Activated naive CD4-positive, alpha-beta T cell treated with anti-CD3 and anti-CD28 coated beads, Interleukin-2, amount 50 U/mL, for 24 hours (primary cell): ENCODE measurements around the gene TMTC3.
"Not testable (repeated sequence)": the region's sequence is repeated elsewhere in the genome, so short reads cannot be mapped to it uniquely, and the experiment has no call there.

ENCODE experiments used
- H3K27ac Mint-ChIP-seq: one replicate; pipeline ENCODE4 v1.8.0; 2021; ENCODE audit warnings: mild to moderate bottlenecking, mixed read lengths
- H3K27me3 Mint-ChIP-seq: one replicate; pipeline ENCODE4 v1.8.0; 2021; ENCODE audit warnings: mixed read lengths
- H3K36me3 Mint-ChIP-seq: one replicate; pipeline ENCODE4 v1.8.0; 2021; ENCODE audit warnings: mixed read lengths
- H3K4me1 Mint-ChIP-seq: one replicate; pipeline ENCODE4 v1.8.0; 2021; ENCODE audit warnings: mixed read lengths
- H3K4me3 Mint-ChIP-seq: one replicate; pipeline ENCODE4 v1.8.0; 2021; ENCODE audit warnings: mild to moderate bottlenecking, mixed read lengths
- H3K9me3 Mint-ChIP-seq: one replicate; pipeline ENCODE4 v1.8.0; 2021; ENCODE audit warnings: mixed read lengths

The TMTC3 gene

DNA sequence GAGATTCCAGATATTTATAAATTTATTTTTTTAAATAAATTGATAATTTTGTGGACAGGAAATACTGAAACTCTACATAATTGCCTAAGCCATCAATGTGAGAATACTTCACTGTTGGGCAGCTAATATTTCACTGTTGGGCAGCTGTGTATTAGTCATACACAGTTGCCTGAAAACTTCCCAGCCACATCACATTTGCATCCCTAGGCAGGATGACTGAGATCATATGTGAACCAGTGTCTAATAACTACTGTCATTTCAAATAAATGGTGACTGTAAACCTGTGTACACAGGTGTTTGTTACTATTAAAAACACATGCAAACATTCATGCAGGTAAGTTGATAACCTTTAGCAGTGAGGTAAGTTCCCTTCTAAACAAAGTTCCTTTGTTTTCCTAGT, 43.9 kb downstream of the TMTC3 start:
- H3K4me3 Mint-ChIP-seq, result no peak overlapping the region
- H3K27me3 Mint-ChIP-seq, result no peaks in the 10 kb centered on the region
- H3K4me1 Mint-ChIP-seq, result no peaks in the 10 kb centered on the region
- H3K36me3 Mint-ChIP-seq, result peaks cover 30% of the 10 kb centered on the region
- no peak overlapping the region for H3K27ac Mint-ChIP-seq
- peaks cover 5% of the 10 kb centered on the region for H3K9me3 Mint-ChIP-seq

DNA sequence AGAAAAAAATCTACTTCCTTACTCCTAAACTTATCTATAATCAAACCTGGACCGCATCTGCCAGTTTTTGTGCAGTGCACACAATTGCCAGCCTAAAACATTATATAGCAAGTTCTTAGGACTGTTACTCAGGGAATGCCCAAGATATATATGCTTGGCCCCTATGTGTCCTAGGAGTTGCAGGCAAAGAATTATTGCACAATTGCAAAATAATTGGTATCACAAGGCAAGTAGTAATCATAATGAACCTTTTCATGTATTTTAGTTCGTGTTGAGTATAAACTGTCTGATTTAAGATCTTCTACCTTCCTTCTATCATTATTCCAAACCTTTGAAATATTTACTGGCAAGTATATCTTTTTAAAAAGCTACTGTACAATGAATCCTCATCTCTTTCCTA, 45.5 kb downstream of the TMTC3 start:
- Mint-ChIP-seq H3K9me3 (no peaks in the 10 kb centered on the region), H3K27ac (no peak overlapping the region), H3K4me3 (no peak overlapping the region), H3K36me3 (peaks cover 19% of the 10 kb centered on the region), H3K4me1 (no peaks in the 10 kb centered on the region), H3K27me3 (no peaks in the 10 kb centered on the region)

DNA sequence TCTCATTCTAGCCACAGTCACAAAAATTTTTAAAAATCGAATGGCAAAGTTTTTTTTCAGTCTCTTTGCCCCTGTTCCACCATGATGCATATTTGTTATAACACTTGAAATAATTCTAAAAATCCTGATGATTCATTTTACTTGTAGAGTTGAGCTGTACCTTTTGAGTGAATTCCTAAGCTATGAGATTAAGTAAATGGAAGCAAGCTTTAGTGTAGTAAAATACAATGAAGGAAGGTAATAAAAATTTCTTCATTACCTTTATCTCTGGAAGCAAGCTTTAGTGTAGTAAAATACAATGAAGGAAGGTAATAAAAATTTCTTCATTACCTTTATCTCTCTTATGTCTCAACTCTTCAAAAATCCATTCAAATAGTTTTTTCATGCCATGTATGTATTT, 46.1 kb downstream of the TMTC3 start:
- no peaks in the 10 kb centered on the region for H3K9me3 Mint-ChIP-seq
- H3K4me1 Mint-ChIP-seq, result no peaks in the 10 kb centered on the region
- H3K36me3 Mint-ChIP-seq, result peaks cover 16% of the 10 kb centered on the region
- H3K27me3 Mint-ChIP-seq, result no peaks in the 10 kb centered on the region
- no peak overlapping the region for H3K4me3 Mint-ChIP-seq
- no peak overlapping the region for H3K27ac Mint-ChIP-seq

DNA sequence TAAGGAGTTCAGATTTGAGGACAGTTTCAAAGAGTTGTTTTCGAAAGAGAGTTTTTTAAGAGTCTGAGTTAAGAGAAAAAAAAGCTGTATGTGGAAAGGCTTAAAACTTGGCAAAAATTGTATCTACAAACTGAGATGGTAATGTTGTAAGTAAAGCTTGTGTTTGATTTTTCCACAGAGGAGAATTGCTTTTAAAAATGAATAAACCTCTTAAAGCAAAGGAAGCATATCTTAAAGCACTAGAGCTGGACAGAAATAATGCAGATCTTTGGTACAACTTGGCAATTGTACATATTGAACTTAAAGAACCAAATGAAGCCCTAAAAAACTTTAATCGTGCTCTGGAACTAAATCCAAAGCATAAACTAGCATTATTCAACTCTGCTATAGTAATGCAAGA, 50.3 kb downstream of the TMTC3 start:
- no peaks in the 10 kb centered on the region for H3K9me3 Mint-ChIP-seq
- no peaks in the 10 kb centered on the region for H3K4me1 Mint-ChIP-seq
- H3K27ac Mint-ChIP-seq, result no peak overlapping the region
- no peaks in the 10 kb centered on the region for H3K27me3 Mint-ChIP-seq
- no peak overlapping the region for H3K4me3 Mint-ChIP-seq
- peaks cover 14% of the 10 kb centered on the region for H3K36me3 Mint-ChIP-seq

DNA sequence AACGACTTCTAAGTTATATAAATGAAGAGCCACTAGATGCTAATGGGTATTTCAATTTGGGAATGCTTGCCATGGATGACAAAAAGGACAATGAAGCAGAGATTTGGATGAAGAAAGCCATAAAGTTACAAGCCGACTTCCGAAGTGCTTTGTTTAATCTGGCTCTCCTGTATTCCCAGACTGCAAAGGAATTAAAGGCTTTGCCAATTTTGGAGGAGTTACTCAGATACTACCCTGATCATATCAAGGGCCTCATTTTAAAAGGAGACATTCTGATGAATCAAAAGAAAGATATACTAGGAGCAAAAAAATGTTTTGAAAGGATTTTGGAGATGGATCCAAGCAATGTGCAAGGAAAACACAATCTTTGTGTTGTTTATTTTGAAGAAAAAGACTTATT, 52.8 kb downstream of the TMTC3 start:
- H3K36me3 Mint-ChIP-seq, result peaks cover 17% of the 10 kb centered on the region
- H3K27ac Mint-ChIP-seq, result no peak overlapping the region
- no peaks in the 10 kb centered on the region for H3K4me1 Mint-ChIP-seq
- no peak overlapping the region for H3K4me3 Mint-ChIP-seq
- H3K27me3 Mint-ChIP-seq, result no peaks in the 10 kb centered on the region
- no peaks in the 10 kb centered on the region for H3K9me3 Mint-ChIP-seq

DNA sequence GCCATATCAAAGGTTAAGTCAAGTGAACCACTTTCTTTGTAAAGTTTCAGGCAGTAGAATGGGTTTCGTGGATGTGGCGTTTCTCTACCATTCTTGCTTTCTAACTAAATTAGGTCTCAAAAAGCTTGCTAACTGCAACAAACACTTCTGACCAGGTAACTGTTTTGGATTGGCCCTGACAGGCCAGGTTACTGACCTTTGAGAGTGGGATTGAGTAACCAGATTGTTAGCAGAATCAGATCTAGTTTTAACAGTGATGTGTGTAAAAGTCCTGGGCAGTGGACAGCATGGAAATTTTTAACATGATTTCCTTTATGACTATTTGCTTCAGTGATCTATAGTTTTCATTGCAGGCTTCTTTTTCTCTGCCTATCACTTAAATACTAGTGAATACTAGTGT, 57.9 kb downstream of the TMTC3 start:
- Mint-ChIP-seq H3K4me3 (no peak overlapping the region), H3K27ac (no peak overlapping the region), H3K4me1 (no peaks in the 10 kb centered on the region), H3K36me3 (peaks cover 7% of the 10 kb centered on the region), H3K9me3 (no peaks in the 10 kb centered on the region), H3K27me3 (no peaks in the 10 kb centered on the region)

DNA sequence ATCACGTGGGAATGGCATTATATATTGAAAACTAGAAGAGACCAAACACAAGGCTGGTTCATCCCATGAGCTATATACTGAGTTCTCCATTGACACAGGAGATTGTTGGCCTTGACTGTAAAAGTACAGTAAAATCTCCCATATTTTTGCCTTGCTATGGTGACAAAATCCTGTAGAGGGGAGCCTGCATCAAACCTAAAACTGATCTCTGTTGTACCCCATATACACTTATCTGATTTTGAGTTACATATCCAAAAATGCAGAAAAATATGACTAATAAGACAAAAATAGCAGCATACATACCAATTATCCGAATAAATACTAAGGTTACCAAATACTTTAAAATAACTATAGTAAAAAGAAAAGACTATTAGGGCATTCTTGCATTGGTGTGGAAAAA, 60.4 kb downstream of the TMTC3 start:
- H3K27me3 Mint-ChIP-seq, result peaks cover under 1% of the 10 kb centered on the region
- no peak overlapping the region for H3K4me3 Mint-ChIP-seq
- H3K9me3 Mint-ChIP-seq, result no peaks in the 10 kb centered on the region
- no peaks in the 10 kb centered on the region for H3K4me1 Mint-ChIP-seq
- H3K36me3 Mint-ChIP-seq, result peaks cover 4% of the 10 kb centered on the region
- no peak overlapping the region for H3K27ac Mint-ChIP-seq

DNA sequence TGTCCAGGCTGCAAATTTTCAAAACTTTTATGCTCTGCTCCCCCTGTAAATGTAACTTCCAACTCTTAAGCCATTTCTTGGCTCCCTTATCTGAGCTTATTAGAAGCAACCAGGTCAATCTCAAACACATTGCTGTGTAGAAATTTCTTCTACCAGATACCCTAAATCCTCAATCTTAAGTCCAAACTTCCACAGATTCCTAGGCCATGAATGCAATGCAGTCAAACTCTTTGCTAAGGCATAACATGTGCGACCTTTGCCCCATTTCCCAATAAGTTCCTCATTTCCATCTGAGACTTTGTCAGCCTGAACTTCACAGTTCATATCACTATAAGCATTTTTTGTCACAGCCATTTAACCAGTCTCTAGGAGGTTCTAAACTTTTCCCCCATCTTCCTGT, 64.5 kb downstream of the TMTC3 start:
- Mint-ChIP-seq H3K4me1 (no peaks in the 10 kb centered on the region), H3K4me3 (no peak overlapping the region), H3K36me3 (peaks cover 4% of the 10 kb centered on the region), H3K9me3 (peaks cover 18% of the 10 kb centered on the region), H3K27ac (no peak overlapping the region), H3K27me3 (peaks cover 8% of the 10 kb centered on the region)

DNA sequence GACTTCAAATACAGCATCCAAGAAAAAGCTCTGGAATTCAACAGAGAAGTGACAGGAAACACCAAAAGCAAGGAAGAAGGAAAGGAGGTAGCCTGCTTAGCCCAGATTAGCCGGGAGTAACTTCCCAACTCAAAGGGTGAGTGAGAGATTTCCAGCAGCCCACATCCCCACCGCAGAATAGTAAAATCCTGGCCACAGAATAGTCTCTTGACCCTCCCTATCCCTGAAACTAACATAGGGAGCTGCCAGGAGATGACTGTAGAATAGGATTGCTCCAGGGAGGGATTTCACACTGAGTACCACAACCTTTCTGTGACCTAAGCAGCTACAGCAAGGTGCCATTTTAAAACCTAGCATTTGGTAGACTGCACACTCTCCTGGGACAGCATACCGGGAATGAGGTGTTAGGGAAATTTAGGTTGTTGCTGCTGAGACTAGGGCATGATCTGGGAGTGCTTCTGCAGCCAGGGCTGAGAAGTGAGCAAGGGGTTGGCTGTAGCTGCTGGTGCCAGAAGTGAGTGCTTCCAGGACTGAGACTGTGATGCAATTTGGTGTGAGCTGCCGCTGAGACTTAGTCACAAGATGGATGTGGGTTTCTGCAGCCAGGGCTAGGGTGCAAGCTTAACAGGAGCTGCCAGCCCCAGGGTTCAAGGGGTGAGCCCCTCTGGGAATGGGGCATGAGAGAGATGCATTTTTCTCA, 66.0 kb downstream of the TMTC3 start:
- H3K4me3 Mint-ChIP-seq, result no peak overlapping the region
- H3K4me1 Mint-ChIP-seq, result no peaks in the 10 kb centered on the region
- H3K9me3 Mint-ChIP-seq, result peaks cover 18% of the 10 kb centered on the region
- H3K36me3 Mint-ChIP-seq, result peaks cover 4% of the 10 kb centered on the region
- H3K27ac Mint-ChIP-seq, result no peak overlapping the region
- H3K27me3 Mint-ChIP-seq, result peaks cover 8% of the 10 kb centered on the region

DNA sequence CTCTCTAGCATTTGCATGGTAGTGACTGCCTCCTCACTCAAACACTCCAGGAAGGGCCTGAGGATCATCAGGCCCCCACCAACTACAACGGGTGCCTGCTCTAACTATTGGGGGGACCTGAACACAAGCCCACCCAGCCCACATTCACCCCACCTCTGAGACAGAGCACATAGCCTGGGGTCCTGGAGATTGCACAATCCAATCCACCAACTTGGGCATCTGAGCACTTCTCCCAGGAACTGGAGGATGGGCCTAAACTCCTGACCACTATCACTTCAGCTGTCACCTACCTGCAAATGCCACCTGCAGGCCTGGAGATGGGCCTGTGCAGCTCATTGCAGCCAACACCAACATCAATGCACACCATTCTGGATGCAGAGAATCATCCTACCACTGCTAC, 66.6 kb downstream of the TMTC3 start:
- Mint-ChIP-seq H3K27me3 (peaks cover 8% of the 10 kb centered on the region), H3K4me3 (no peak overlapping the region), H3K36me3 (peaks cover 4% of the 10 kb centered on the region), H3K27ac (no peak overlapping the region), H3K4me1 (no peaks in the 10 kb centered on the region), H3K9me3 (peaks cover 24% of the 10 kb centered on the region)

DNA sequence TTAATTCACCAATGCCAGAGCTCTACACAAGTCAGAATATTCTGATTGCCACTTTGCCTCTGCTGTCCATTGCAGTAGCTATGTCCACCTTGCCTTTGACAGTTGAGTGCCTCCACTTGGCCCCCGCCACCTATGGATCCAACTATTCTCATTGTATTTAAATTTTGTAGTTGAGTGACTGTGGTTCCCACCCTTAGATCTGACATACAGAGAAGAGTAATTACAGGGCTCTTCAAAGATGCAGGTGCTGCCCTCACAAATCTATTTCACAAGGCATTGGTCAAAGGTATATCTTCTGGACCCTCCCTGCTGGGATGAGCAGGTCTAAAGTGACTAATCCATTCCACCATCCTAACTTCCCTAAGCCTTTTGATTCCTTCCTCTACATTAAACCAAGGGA, 68.2 kb downstream of the TMTC3 start:
- not testable (repeated sequence) for H3K4me3 Mint-ChIP-seq, H3K27ac Mint-ChIP-seq, H3K36me3 Mint-ChIP-seq, H3K4me1 Mint-ChIP-seq
- H3K27me3 Mint-ChIP-seq, result peaks cover 10% of the 10 kb centered on the region
- peaks cover 31% of the 10 kb centered on the region for H3K9me3 Mint-ChIP-seq

DNA sequence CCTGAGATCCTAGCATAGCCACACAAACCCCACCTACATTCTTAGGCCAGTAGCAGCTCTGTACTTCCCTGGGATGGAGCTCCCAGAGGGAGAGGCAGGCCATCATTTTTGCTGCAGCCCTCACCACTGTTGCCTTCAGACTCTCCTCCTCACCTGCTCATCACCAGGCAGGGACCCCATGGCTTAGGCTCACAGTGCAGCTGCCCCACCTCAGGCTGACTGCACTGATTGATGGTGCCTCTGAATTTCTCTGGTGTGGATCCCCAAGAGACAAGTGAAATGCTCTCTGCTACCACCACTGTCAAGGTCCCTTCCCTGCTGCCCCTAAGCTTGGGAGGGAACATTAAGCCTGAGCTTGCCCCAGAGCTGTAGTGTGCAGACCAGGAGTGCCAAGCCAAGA, 76.2 kb downstream of the TMTC3 start:
- H3K4me1 Mint-ChIP-seq, result no peaks in the 10 kb centered on the region
- no peak overlapping the region for H3K4me3 Mint-ChIP-seq
- no peak overlapping the region for H3K27ac Mint-ChIP-seq
- H3K36me3 Mint-ChIP-seq, result peaks cover 2% of the 10 kb centered on the region
- H3K27me3 Mint-ChIP-seq, result peaks cover 2% of the 10 kb centered on the region
- peaks cover 11% of the 10 kb centered on the region for H3K9me3 Mint-ChIP-seq

DNA sequence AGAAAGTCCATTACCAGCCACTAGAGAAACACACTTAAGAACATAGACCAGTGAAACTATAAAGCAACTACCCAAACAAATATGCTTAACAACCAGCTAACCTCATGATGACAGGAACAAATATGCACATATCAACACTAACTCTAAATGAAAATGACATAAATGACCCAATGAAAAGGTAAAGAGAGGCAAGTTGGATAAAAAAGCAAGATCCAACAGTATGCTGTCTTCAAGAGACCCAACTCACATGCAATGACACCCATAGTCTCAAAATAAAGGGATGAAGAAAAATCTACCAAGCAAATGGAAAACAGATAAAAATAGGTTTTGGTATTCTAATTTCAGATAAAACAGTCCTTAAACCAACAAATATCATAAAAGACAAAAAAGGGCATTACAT, 77.8 kb downstream of the TMTC3 start:
- no peaks in the 10 kb centered on the region for H3K4me1 Mint-ChIP-seq
- H3K27me3 Mint-ChIP-seq, result no peaks in the 10 kb centered on the region
- no peaks in the 10 kb centered on the region for H3K36me3 Mint-ChIP-seq

DNA sequence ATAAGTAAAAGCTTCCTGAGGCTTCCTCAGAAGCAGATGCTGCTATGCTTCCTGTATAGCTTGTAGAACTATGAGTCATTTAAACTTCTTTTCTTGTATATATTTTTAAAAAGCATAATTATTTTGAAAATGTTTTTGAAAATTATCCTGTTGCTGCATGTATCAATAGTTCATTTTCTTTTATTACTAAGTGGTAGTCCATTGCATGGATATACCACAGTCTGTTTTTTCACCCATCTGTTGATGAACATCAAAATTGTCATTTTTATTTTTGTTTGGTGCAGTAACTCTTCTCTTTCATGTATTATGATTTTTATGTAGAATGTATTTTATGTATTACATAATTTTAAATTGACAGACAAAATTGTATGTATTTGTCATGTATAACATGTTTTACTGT, 81.4 kb downstream of the TMTC3 start:
- Mint-ChIP-seq H3K4me3 (no peak overlapping the region), H3K4me1 (peaks cover 5% of the 10 kb centered on the region), H3K27ac (no peak overlapping the region), H3K36me3 (no peaks in the 10 kb centered on the region), H3K27me3 (no peaks in the 10 kb centered on the region), H3K9me3 (no peaks in the 10 kb centered on the region)

More for the DNA sequence above, 77.8 kb downstream of the TMTC3 start:
- H3K27ac Mint-ChIP-seq, result no peak overlapping the region
- no peak overlapping the region for H3K4me3 Mint-ChIP-seq
- no peaks in the 10 kb centered on the region for H3K9me3 Mint-ChIP-seq

DNA sequence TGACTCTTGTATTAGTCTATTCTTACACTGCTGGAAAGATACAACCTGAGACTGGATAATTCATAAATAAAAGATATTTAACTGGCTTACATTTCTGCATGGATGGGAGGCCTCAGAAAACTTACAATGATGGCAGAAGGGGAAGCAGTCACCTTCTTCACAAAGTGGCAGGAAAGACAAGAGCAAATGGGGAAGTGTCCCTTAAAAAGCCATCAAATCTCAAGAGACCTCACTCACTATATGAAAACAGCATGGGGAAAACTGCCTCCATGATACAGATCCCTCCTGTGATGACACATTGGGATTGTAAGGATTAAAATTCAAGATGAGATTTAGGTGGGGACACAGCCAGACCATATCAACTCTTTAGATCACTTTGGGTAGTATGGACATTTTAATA, 83.7 kb downstream of the TMTC3 start:
- H3K9me3 Mint-ChIP-seq, result no peaks in the 10 kb centered on the region
- H3K4me3 Mint-ChIP-seq, result no peak overlapping the region
- H3K4me1 Mint-ChIP-seq, result peaks cover 5% of the 10 kb centered on the region
- no peaks in the 10 kb centered on the region for H3K36me3 Mint-ChIP-seq
- no peak overlapping the region for H3K27ac Mint-ChIP-seq
- H3K27me3 Mint-ChIP-seq, result no peaks in the 10 kb centered on the region

DNA sequence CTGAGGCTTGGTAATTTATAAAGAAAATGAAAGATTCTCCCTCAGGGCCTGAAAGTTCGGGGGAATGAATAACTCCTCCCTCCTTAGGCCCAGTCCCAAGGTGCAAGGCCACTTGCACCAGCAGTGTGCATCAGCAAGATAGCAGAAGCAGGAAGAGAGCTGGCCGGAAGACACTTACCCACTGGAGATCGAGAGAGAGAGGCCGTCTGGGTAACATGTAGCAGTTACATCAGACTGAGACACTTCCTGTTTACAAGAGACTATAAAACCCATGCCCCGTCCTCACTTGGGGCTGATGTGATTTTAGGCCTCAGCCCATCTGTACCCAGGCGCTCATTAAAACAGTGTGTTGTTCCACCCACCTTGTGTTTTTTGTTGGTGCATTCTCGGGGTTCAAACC, 85.2 kb downstream of the TMTC3 start:
- Mint-ChIP-seq H3K9me3 (no peaks in the 10 kb centered on the region), H3K27ac (no peak overlapping the region), H3K36me3 (no peaks in the 10 kb centered on the region), H3K27me3 (no peaks in the 10 kb centered on the region), H3K4me1 (peaks cover 5% of the 10 kb centered on the region), H3K4me3 (no peak overlapping the region)

DNA sequence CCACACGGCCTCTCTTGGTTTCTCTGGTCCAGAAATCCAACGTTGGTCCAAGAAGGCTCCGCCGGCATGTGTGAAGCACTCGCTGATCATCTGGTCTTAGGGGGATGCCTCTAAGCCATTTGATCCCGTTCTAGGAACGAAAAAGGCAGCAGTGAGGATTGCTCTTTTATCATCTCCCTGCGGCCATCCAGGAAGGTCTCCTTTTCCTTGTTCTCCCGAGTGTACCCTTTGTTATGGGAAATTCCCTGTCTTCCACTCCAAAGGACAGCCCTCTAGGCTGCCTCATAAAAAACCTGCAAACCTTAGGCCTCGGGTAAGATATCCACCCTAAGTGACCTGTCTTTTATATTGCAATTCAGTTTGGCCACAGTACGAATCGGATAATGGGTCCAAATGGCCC, 85.8 kb downstream of the TMTC3 start:
- Mint-ChIP-seq H3K4me1 (peaks cover 5% of the 10 kb centered on the region), H3K36me3 (no peaks in the 10 kb centered on the region), H3K4me3 (no peak overlapping the region), H3K27me3 (no peaks in the 10 kb centered on the region), H3K27ac (no peak overlapping the region), H3K9me3 (no peaks in the 10 kb centered on the region)
